GM23338 (cell line): Measurements from ENCODE around the gene TUBB1. TPM values are rescaled to one million over a fixed set of nuclear protein-coding genes. Genes with fewer than 3 reads are reported as not detected.

Source experiments
- NANOG ChIP-seq: IDR thresholded peaks from 2 replicates; pipeline ENCODE4 v1.6.1; 2016; ENCODE audit warnings: antibody characterized with exemption, borderline replicate concordance
- POLR2AphosphoS5 ChIP-seq: IDR thresholded peaks from 2 replicates; pipeline ENCODE4 v1.6.1; 2016; ENCODE audit warnings: antibody characterized with exemption, low read depth
- REST ChIP-seq: IDR thresholded peaks from one replicate; pipeline ENCODE4 v1.6.1; 2018; ENCODE audit warnings: antibody characterized with exemption; ENCODE audit not compliant: unreplicated experiment
- STAT1 ChIP-seq: IDR thresholded peaks from one replicate; pipeline ENCODE4 v1.6.1; 2016; ENCODE audit warnings: antibody characterized with exemption; ENCODE audit not compliant: unreplicated experiment
- ZNF462 ChIP-seq: fragments of 250-450 bp; sonication (Bioruptor Pico); IDR thresholded peaks from 2 replicates; pipeline ENCODE4 v1.5.0; 2020; ENCODE audit warnings: mild to moderate bottlenecking, moderate library complexity
- polyA plus RNA-seq: library from polyadenylated mRNA; unstranded; fragments of >200 nt; fragmentation: Nextera tagmentation; extraction: Ambion mirVana; gene quantifications from 2 replicates; pipeline ENCODE4 v1.2.1, GENCODE V29; 2016
- total RNA-seq: library from RNA; depleted of rRNA; stranded (reverse); fragments of >200 nt; shearing (Covaris generic); gene quantifications from 2 replicates; pipeline ENCODE4 v1.2.3, GENCODE V29; 2014

Gene TUBB1
- total and polyA plus RNA-seq, 2 experiments from 2014 or later = not detected

- TF ChIP-seq REST (no peak), STAT1 (no peak), NANOG (no peak), POLR2AphosphoS5 (no peak), ZNF462 (CRISPR knock-in tag) (no peak)
Observed at GRCh38 chr20:59007665-59008511, 11.3 kb upstream of the TUBB1 start (continued).
